H1 (cell line): ENCODE measurements around the gene CCS. TPM values are rescaled to one million over a fixed set of nuclear protein-coding genes. Genes with fewer than 3 reads are reported as not detected.

Experiments
- CTCF ChIA-PET: fragments of 300-600 bp; sonication (Branson Sonifier 250); formaldehyde crosslinking; loops from one replicate; lab custom pipeline; 2021; ENCODE audit not compliant: partially characterized antibody; lab: Charles Lee
- POLR2A ChIA-PET: fragments of 300-600 bp; sonication (Branson Sonifier 250); formaldehyde crosslinking; loops from one replicate; lab custom pipeline; 2021; ENCODE audit warnings: inconsistent platforms; ENCODE audit not compliant: partially characterized antibody; lab: Charles Lee
- DNase-seq, 2 experiments: peaks; one replicate each; pipeline versions ENCODE4 v3.0.0 to v3.0.0-alpha.2; 2010 to 2022; ENCODE audit warnings: low spot score in 2 of 2, low read depth in 1 of 2, mixed read lengths in 1 of 2
- FAIRE-seq: peaks from 2 replicates; lab custom pipeline; 2011; peaks lifted over from hg19 to GRCh38; lab: Jason Lieb, UNC
- H2AFZ ChIP-seq: 2 replicates; pipeline ENCODE4 v1.8.1; 2012; ENCODE audit warnings: low read length, inconsistent platforms
- H2AK5ac ChIP-seq: 2 replicates; pipeline ENCODE4 v1.6.1; 2013; ENCODE audit warnings: low read depth, low read length
- H2BK120ac ChIP-seq: replicated peaks from 2 replicates; pipeline ENCODE3; 2013; ENCODE audit warnings: low read depth, low read length, inconsistent platforms
- H2BK12ac ChIP-seq: 2 replicates; pipeline ENCODE4 v1.6.1; 2013; ENCODE audit warnings: low read depth, low read length
- H2BK15ac ChIP-seq: 2 replicates; pipeline ENCODE4 v1.6.1; 2013; ENCODE audit warnings: low read length
- H2BK20ac ChIP-seq: 2 replicates; pipeline ENCODE4 v1.6.1; 2013; ENCODE audit warnings: low read length
- H2BK5ac ChIP-seq: 2 replicates; pipeline ENCODE4 v1.6.1; 2013; ENCODE audit warnings: low read depth, low read length
- H3K14ac ChIP-seq: 2 replicates; pipeline ENCODE4 v1.6.1; 2013; ENCODE audit warnings: inconsistent platforms; ENCODE audit not compliant: insufficient read length
- H3K18ac ChIP-seq: 2 replicates; pipeline ENCODE4 v1.6.1; 2013; ENCODE audit warnings: low read length; ENCODE audit errors: extremely low read depth
- H3K23ac ChIP-seq: 2 replicates; pipeline ENCODE4 v1.6.1; 2013; ENCODE audit warnings: inconsistent platforms; ENCODE audit not compliant: insufficient read length
- H3K23me2 ChIP-seq: 2 replicates; pipeline ENCODE4 v1.6.1; 2013; ENCODE audit warnings: low read depth, low read length
- H3K27ac ChIP-seq: 2 replicates; pipeline ENCODE4 v1.6.1; 2011; ENCODE audit warnings: low read depth, low read length, inconsistent platforms
- H3K27me3 ChIP-seq, 4 experiments: replicated peaks in 1 of 4; 1 replicate in 1 of 4; 2 replicates in 3 of 4; pipeline versions ENCODE4 v1.6.1 to v1.8.1; 2011 to 2013; ENCODE audit warnings: low read length in 3 of 4, mild to moderate bottlenecking in 3 of 4, inconsistent platforms in 2 of 4, mixed read lengths in 2 of 4, moderate library complexity in 1 of 4; ENCODE audit not compliant: control insufficient read depth in 3 of 4, insufficient read depth in 3 of 4; ENCODE audit errors: extremely low read depth in 1 of 4
- H3K36me3 ChIP-seq, 4 experiments: 2 replicates each; pipeline versions ENCODE4 v1.6.1 to v1.8.1; 2011 to 2013; ENCODE audit warnings: mild to moderate bottlenecking in 4 of 4, low read length in 3 of 4, moderate library complexity in 2 of 4, control low read depth in 1 of 4, inconsistent platforms in 1 of 4; ENCODE audit not compliant: insufficient read depth in 4 of 4, control insufficient read depth in 2 of 4
- H3K4ac ChIP-seq: replicated peaks from 2 replicates; pipeline ENCODE3; 2013; ENCODE audit warnings: low read length, low read depth, mixed read lengths, inconsistent platforms; ENCODE audit not compliant: insufficient read length
- H3K4me1 ChIP-seq, 4 experiments: replicated peaks in 1 of 4; 1 replicate in 1 of 4; 2 replicates in 3 of 4; pipeline versions ENCODE4 v1.6.1 to v1.8.1; 2011 to 2013; ENCODE audit warnings: low read length in 3 of 4, inconsistent platforms in 2 of 4, mixed read lengths in 1 of 4; ENCODE audit not compliant: insufficient read depth in 4 of 4, control insufficient read depth in 3 of 4
- H3K4me2 ChIP-seq, 2 experiments: 2 replicates each; pipeline versions ENCODE4 v1.6.1 to v1.8.1; 2011 to 2013; ENCODE audit warnings: low read depth in 2 of 2, low read length in 2 of 2, control low read depth in 1 of 2, inconsistent platforms in 1 of 2, mild to moderate bottlenecking in 1 of 2; ENCODE audit not compliant: insufficient read depth in 1 of 2
- H3K4me3 ChIP-seq, 4 experiments: fragments of 200-600, 300-600 bp in 1 of 4; sonication (generic), shearing (Covaris generic), sonication (Bioruptor Twin) in 1 of 4; 2 replicates each; pipeline versions ENCODE4 v1.5.1 to v1.8.1; 2011 to 2016; ENCODE audit warnings: low read length in 4 of 4, low read depth in 3 of 4, control low read depth in 2 of 4, inconsistent platforms in 2 of 4, mild to moderate bottlenecking in 2 of 4, mixed read lengths in 1 of 4, moderate library complexity in 1 of 4; ENCODE audit not compliant: insufficient read depth in 2 of 4; ENCODE audit errors: extremely low read depth in 1 of 4
- H3K56ac ChIP-seq: replicated peaks from 2 replicates; pipeline ENCODE3; 2013; ENCODE audit warnings: low read depth, mild to moderate bottlenecking, mixed read lengths, low read length, inconsistent platforms; ENCODE audit not compliant: insufficient read length
- H3K79me1 ChIP-seq: 2 replicates; pipeline ENCODE4 v1.6.1; 2013; ENCODE audit warnings: low read depth, low read length, control low read depth
- H3K79me2 ChIP-seq, 2 experiments: 2 replicates each; pipeline versions ENCODE4 v1.6.1 to v1.8.1; 2012 to 2013; ENCODE audit warnings: low read length in 2 of 2, mild to moderate bottlenecking in 2 of 2, inconsistent platforms in 1 of 2; ENCODE audit not compliant: insufficient read depth in 2 of 2, control insufficient read depth in 1 of 2
- H3K9ac ChIP-seq, 4 experiments: replicated peaks in 1 of 4; 1 replicate in 1 of 4; 2 replicates in 3 of 4; pipeline versions ENCODE4 v1.6.1 to v1.8.1; 2011 to 2013; ENCODE audit warnings: low read depth in 3 of 4, low read length in 3 of 4, control low read depth in 2 of 4, mild to moderate bottlenecking in 2 of 4, moderate library complexity in 2 of 4, inconsistent platforms in 1 of 4; ENCODE audit errors: extremely low read depth in 1 of 4
- H3K9me3 ChIP-seq, 2 experiments: 2 replicates each; pipeline versions ENCODE4 v1.6.1 to v1.8.1; 2012 to 2013; ENCODE audit warnings: mild to moderate bottlenecking in 2 of 2, moderate library complexity in 2 of 2, control low read depth in 1 of 2, inconsistent platforms in 1 of 2, low read depth in 1 of 2, low read length in 1 of 2, mixed read lengths in 1 of 2; ENCODE audit not compliant: insufficient read depth in 2 of 2
- H4K20me1 ChIP-seq, 2 experiments: replicated peaks in 1 of 2; 2 replicates each; pipeline versions ENCODE3 to v1.8.1; 2011 to 2013; ENCODE audit warnings: inconsistent platforms in 2 of 2, low read length in 2 of 2, mild to moderate bottlenecking in 1 of 2; ENCODE audit not compliant: insufficient read depth in 2 of 2, control insufficient read depth in 1 of 2
- H4K5ac ChIP-seq: 2 replicates; pipeline ENCODE4 v1.6.1; 2013; ENCODE audit warnings: low read length, low read depth, mixed read lengths, inconsistent platforms; ENCODE audit not compliant: insufficient read length
- H4K8ac ChIP-seq: 2 replicates; pipeline ENCODE4 v1.8.0; 2013; ENCODE audit warnings: mild to moderate bottlenecking, moderate library complexity, low read length, inconsistent platforms; ENCODE audit not compliant: insufficient read depth; ENCODE audit errors: extremely low read depth
- H4K91ac ChIP-seq: replicated peaks from 2 replicates; pipeline ENCODE3; 2013; ENCODE audit warnings: low read length, mixed read lengths, inconsistent platforms; ENCODE audit not compliant: insufficient read length
- WGBS, 2 experiments: shearing (Covaris generic) in 1 of 2; methylation state at CpG; one replicate each; pipeline versions ENCODE4 v1.1.6 to v1.1.7; 2013 to 2015; ENCODE audit warnings: low lambda C conversion rate in 2 of 2, mixed read lengths in 2 of 2, inconsistent platforms in 1 of 2, low coverage in 1 of 2, missing lambda C conversion rate in 1 of 2; ENCODE audit not compliant: insufficient replicate concordance in 2 of 2, insufficient coverage in 1 of 2, insufficient read length in 1 of 2; ENCODE audit errors: extremely low coverage in 1 of 2, missing lambda C conversion rate in 1 of 2; 5-methylcytosine and 5-hydroxymethylcytosine counted together
- polyA plus RNA-seq, 7 experiments: library from polyadenylated mRNA; depleted of rRNA in 3 of 7; stranded (reverse) in 5 of 7; unstranded in 2 of 7; fragments of >200 nt in 5 of 7; fragments of 200-250 nt in 2 of 7; gene quantifications; 1 replicate in 5 of 7; 2 replicates in 1 of 7; 4 replicates in 1 of 7; pipeline versions ENCODE4 v1.2.1 to v1.2.3, GENCODE V29; 2011 to 2013; ENCODE audit warnings: missing spikeins in 2 of 7, mixed read lengths in 2 of 7
- total RNA-seq: library from RNA; stranded (reverse); fragmentation: NEBNext Ultra II Directional; extraction: Animal tissue kit (Norgen Biotek cat#: 25700); gene quantifications from 2 replicates; pipeline ENCODE4 v1.2.1, GENCODE V29; 2021

Gene CCS
- total and polyA plus RNA-seq, 2 of the 8 experiments (the other 6 are each of a cell fraction or from before 2014, with no cell fraction given), result 37.1 to 37.7 TPM

GRCh38 chr11:66570079-66570849 lies 22.7 kb upstream of the CCS start:
- peaks cover 11 to 20% (median 14%) of the 10 kb centered on the region in 4 experiments; a peak in 6 of 7 replicates for H3K4me1 ChIP-seq
- peak overlapping the region; percentile 91 for H2BK20ac ChIP-seq
- H3K27ac ChIP-seq, result peak overlapping the region; percentile 88
- H3K79me1 ChIP-seq, result no peaks in the 10 kb centered on the region
- H3K14ac ChIP-seq, result no peak overlapping the region
- peak overlapping the region; percentile 26 for H4K91ac ChIP-seq
- H3K9me3 ChIP-seq, result peaks cover 6 to 7% of the 10 kb centered on the region in 2 experiments; a peak in 2 of 4 replicates
- peak overlapping the region; percentile 35; the same call in 1 of the 2 replicates for H2BK15ac ChIP-seq
- POLR2A ChIA-PET, result interaction anchor here (0.6 to 4.8 kb wide), 17 partner anchors 8 to 278 kb away, joined by 3 to 51 read pairs (median 4); partner anchors contain the start of genes ACTN3, CCDC87, CCS and DPP3
- no peaks in the 10 kb centered on the region for H3K36me3 ChIP-seq
- H4K5ac ChIP-seq, result peak overlapping the region; percentile 51
- H3K4me2 ChIP-seq, result peak overlapping the region; percentile 43 to 54
- H2BK5ac ChIP-seq, result peak overlapping the region; percentile 62; the same call in 1 of the 2 replicates
- H2AFZ ChIP-seq, result peak overlapping the region; percentile 23; the same call in 1 of the 2 replicates
- DNase-seq, result no peak
- H3K23me2 ChIP-seq, result no peaks in the 10 kb centered on the region
- peak overlapping the region; percentile 65; the same call in 1 of the 2 replicates for H3K18ac ChIP-seq
- H2AK5ac ChIP-seq, result 0 out of 2 replicates have a peak overlapping the region, but pooled peaks have one; percentile 40
- H3K56ac ChIP-seq, result no peak overlapping the region
- no peak overlapping the region for H4K8ac ChIP-seq
- peak overlapping the region in 2 of 4 experiments; percentile 25 to 36; a peak in 4 of 7 replicates for H3K9ac ChIP-seq
- no peaks in the 10 kb centered on the region for H3K27me3 ChIP-seq
- H3K23ac ChIP-seq, result no peak overlapping the region
- H3K4me3 ChIP-seq, result peak overlapping the region in 1 of 4 experiments; percentile 19; a peak in 1 of 8 replicates
- peak; percentile 92 for FAIRE-seq
- H2BK12ac ChIP-seq, result peak overlapping the region; percentile 42
- no peak overlapping the region for H3K4ac ChIP-seq
- no peaks in the 10 kb centered on the region for H4K20me1 ChIP-seq
- no peaks in the 10 kb centered on the region for H3K79me2 ChIP-seq
- peak overlapping the region; percentile 75 for H2BK120ac ChIP-seq
- CTCF ChIA-PET, result interaction anchor here (0.6 to 4.6 kb wide), 8 partner anchors 9 to 207 kb away, joined by 3 to 46 read pairs (median 4); partner anchors contain the start of genes ACTN3, CCDC87, CCS and ZDHHC24
- 46% methylated on average over 5 of the region's 5 CpGs; no CpG with 5 or more reads in 1 of the 2 experiments for WGBS, 2 experiments
